Tibial artery (tissue), 4 donors: ENCODE measurements around the gene DYSF.

Experiments used
- DNase-seq, 2 donors: peaks; one replicate each; pipeline ENCODE4 v3.0.0-alpha.2; 2019
- H3K27ac ChIP-seq, 2 donors: fragments of 200-600 bp; sonication (generic) in 1 of 2; 1 replicate in 1 of 2; 2 replicates in 1 of 2; pipeline ENCODE4 v1.5.1; 2018 to 2019; ENCODE audit warnings: mild to moderate bottlenecking in 1 of 2
- H3K27me3 ChIP-seq, 2 donors: fragments of 200-600 bp; sonication (generic) in 1 of 2; one replicate each; pipeline versions ENCODE4 v1.5.1 to v1.6.0; 2016 to 2019
- H3K36me3 ChIP-seq, 3 donors: fragments of 200-600 bp; sonication (generic) in 2 of 3; one replicate each; pipeline ENCODE4 v1.5.1; 2016 to 2019; ENCODE audit warnings: mild to moderate bottlenecking in 2 of 3
- H3K4me1 ChIP-seq, 4 donors: fragments of 200-600 bp; sonication (generic) in 2 of 4; 1 replicate in 3 of 4; 2 replicates in 1 of 4; pipeline ENCODE4 v1.5.1; 2016 to 2019
- H3K4me3 ChIP-seq, 2 donors: fragments of 200-600 bp; sonication (generic) in 1 of 2; 1 replicate in 1 of 2; 2 replicates in 1 of 2; pipeline ENCODE4 v1.5.1; 2018 to 2019; ENCODE audit warnings: mild to moderate bottlenecking in 2 of 2
- H3K9me3 ChIP-seq, 3 donors: fragments of 200-600 bp; sonication (generic) in 1 of 3; one replicate each; pipeline ENCODE4 v1.5.1; 2016 to 2019
- intact Hi-C: fragments of 100-400 bp; cut with DNase I; formaldehyde crosslinking; loops from one replicate; pipeline ENCODE4 v1.15.0; 2023; ENCODE audit warnings: low total_unique reads
- TF ChIP-seq, protein P1 (sequence below), 2 experiments: fragments of 200-600 bp in 1 of 2; fragments of 450-650 bp in 1 of 2; IDR thresholded peaks; one replicate each; pipeline ENCODE4 v1.5.1; 2017 to 2019; ENCODE audit warnings: antibody characterized with exemption in 2 of 2, mild to moderate bottlenecking in 1 of 2, moderate library complexity in 1 of 2

The DYSF gene

GRCh38 chr2:71455011-71455740 lies 1.8 kb downstream of the DYSF start:
- TF ChIP-seq, protein P1, sequence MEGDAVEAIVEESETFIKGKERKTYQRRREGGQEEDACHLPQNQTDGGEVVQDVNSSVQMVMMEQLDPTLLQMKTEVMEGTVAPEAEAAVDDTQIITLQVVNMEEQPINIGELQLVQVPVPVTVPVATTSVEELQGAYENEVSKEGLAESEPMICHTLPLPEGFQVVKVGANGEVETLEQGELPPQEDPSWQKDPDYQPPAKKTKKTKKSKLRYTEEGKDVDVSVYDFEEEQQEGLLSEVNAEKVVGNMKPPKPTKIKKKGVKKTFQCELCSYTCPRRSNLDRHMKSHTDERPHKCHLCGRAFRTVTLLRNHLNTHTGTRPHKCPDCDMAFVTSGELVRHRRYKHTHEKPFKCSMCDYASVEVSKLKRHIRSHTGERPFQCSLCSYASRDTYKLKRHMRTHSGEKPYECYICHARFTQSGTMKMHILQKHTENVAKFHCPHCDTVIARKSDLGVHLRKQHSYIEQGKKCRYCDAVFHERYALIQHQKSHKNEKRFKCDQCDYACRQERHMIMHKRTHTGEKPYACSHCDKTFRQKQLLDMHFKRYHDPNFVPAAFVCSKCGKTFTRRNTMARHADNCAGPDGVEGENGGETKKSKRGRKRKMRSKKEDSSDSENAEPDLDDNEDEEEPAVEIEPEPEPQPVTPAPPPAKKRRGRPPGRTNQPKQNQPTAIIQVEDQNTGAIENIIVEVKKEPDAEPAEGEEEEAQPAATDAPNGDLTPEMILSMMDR (IDR thresholded peaks at IDR 0.05) = no peak
- H3K4me3 ChIP-seq = no peak overlapping the region
- peak overlapping the region; percentile 65 to 67 for H3K27ac ChIP-seq
- no peaks in the 10 kb centered on the region for H3K36me3 ChIP-seq
- peaks cover 0 to 4% of the 10 kb centered on the region in 2 donors for H3K27me3 ChIP-seq
- H3K4me1 ChIP-seq = peaks cover 0 to 80% (median 49%) of the 10 kb centered on the region in 4 donors
- no peaks in the 10 kb centered on the region for H3K9me3 ChIP-seq
- no peak for DNase-seq
- intact Hi-C loops = loop anchor here (5.0 kb wide), 1 partner anchor 123 kb away; the partner anchor contains the start of gene ZNF638

DNA sequence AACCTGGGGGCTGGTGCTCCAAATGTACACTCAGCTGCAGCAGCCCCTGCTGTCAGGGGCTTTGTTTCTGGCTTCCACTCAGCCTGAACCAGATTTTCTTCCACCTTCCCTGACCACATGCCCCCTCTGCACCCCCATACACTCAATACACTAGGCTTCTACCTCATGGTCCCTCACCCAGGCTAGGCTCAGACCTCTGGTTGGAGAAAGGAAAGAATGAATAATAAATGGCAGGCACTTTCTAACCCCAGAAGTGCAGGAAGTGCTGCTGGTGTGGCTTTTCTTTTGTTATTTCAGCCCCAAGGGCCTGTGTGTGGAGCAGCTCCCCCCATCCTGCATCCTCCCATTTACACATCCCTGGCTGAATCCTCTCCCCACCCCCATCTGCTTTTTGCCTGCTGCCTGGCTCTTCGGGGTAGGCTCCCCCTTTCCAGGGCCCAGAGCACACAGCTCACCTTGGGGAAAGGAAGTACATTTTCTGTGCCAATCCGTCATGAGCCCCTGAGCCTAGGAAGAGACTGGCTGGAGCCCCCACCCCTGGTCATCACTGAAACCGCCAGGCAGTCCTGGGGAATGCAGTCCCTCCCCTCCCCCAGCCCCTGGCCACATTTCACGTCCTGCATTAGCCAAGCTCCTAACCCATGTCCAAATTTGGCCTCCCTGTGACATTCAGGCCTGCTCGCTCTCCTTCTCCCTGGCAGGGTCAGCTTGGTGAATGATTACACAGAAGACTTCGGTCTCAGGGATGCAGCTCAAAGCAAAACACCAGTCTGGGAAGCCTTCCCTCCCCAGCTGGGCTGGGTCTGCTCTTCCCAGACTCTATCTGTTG lies 2.6 kb downstream of the DYSF start:
- H3K4me1 ChIP-seq = peaks cover 0 to 80% (median 49%) of the 10 kb centered on the region in 4 donors
- peak overlapping the region; percentile 65 to 67 for H3K27ac ChIP-seq
- H3K36me3 ChIP-seq = no peaks in the 10 kb centered on the region
- H3K4me3 ChIP-seq = no peak overlapping the region
- peaks cover 0 to 4% of the 10 kb centered on the region in 2 donors for H3K27me3 ChIP-seq
- no peaks in the 10 kb centered on the region for H3K9me3 ChIP-seq
- TF ChIP-seq, protein P1 (IDR thresholded peaks at IDR 0.05) = no peak
- intact Hi-C loops = loop anchor here (5.0 kb wide), 1 partner anchor 124 kb away; the partner anchor contains the start of gene ZNF638
- DNase-seq = peak in 1 of 2 donors; percentile 81

DNA sequence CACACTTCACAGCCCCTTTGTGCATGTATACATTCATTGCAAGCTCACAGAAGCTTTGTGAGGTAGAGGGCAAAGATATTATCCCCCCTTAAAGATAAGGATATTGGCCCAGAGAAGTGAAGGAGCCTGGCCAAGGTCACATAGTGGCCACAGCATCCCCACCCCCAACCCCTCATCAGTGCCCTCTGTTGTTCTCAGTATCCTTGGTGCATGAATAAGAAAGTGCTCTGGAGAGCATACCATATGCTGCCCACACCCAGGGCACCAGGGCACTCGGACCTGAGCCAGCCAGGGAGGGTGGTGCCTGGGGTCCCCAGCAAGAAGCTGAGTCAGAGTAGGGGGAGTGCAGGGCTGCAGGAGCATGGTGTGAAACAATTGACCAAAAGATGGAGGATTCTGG lies 3.3 kb downstream of the DYSF start:
- H3K4me1 ChIP-seq = peaks cover 0 to 74% (median 49%) of the 10 kb centered on the region in 4 donors
- H3K27me3 ChIP-seq = peaks cover 0 to 4% of the 10 kb centered on the region in 2 donors
- no peaks in the 10 kb centered on the region for H3K36me3 ChIP-seq
- H3K27ac ChIP-seq = peak overlapping the region; percentile 65 to 67
- TF ChIP-seq, protein P1 (IDR thresholded peaks at IDR 0.05) = no peak
- H3K4me3 ChIP-seq = no peak overlapping the region
- intact Hi-C loops = loop anchor here (5.0 kb wide), 1 partner anchor 124 kb away; the partner anchor contains the start of gene ZNF638
- H3K9me3 ChIP-seq = no peaks in the 10 kb centered on the region
- DNase-seq = no peak

DNA sequence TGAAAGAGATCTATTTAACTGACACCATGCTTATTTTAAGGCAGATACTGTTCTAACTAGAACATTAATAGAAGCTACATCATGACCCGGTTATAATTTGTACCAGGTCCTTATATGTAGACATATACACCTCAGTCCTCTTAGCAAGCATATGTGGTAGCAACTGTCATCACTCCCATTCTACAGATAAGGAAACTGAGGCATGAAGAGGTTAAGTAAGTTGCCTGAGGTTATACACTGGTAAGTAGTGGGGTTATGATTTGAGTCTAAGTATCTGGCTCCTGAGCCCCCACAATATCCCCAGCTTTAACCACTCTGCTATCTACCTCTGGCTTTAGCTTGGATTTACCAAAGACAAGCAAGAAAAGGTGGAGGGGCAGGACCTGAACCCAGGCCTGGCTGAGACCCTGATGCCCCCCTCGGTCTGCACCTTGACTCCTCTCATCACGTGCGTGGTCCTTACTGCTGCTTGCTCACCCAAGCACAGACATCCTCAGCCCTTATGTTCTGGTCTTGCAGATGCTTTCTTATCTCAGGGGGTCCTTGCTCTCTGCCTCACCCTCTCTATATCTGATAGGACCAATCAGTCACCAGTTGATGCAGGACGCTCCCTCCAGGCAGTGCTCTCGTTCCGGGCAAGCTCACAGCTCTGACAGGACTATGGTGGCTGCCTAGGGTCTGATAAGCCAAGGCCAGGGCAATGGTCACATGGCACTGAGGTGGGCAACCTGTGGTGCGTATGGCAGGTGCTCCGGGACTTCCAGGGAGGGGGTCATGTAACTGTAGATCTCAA lies 4.0 kb downstream of the DYSF start:
- Histone ChIP-seq H3K27ac (peak overlapping the region; percentile 65 to 67), H3K36me3 (no peaks in the 10 kb centered on the region), H3K27me3 (peaks cover 0 to 4% of the 10 kb centered on the region in 2 donors), H3K4me3 (no peak overlapping the region), H3K9me3 (no peaks in the 10 kb centered on the region), H3K4me1 (peaks cover 0 to 68% (median 49%) of the 10 kb centered on the region in 4 donors)
- intact Hi-C loops = loop anchor here (5.0 kb wide), 1 partner anchor 125 kb away; the partner anchor contains the start of gene ZNF638
- DNase-seq = no peak
- TF ChIP-seq, protein P1 (IDR thresholded peaks at IDR 0.05) = no peak

GRCh38 chr2:71457923-71458322 lies 4.6 kb downstream of the DYSF start:
- TF ChIP-seq, protein P1 (IDR thresholded peaks at IDR 0.05) = no peak

More at GRCh38 chr2:71457923-71458322, 4.6 kb downstream of the DYSF start:
- Histone ChIP-seq H3K4me3 (no peak overlapping the region), H3K27ac (peak overlapping the region; percentile 57 to 67), H3K27me3 (peaks cover 0 to 4% of the 10 kb centered on the region in 2 donors), H3K4me1 (peaks cover 0 to 63% (median 46%) of the 10 kb centered on the region in 4 donors), H3K36me3 (no peaks in the 10 kb centered on the region), H3K9me3 (no peaks in the 10 kb centered on the region)
- intact Hi-C loops = loop anchor here (5.0 kb wide), 1 partner anchor 126 kb away; the partner anchor contains the start of gene ZNF638
- no peak for DNase-seq
